HepG2 (cell line): ENCODE results near the gene TBX6. TPM values are rescaled to one million over a fixed set of nuclear protein-coding genes. Genes with fewer than 3 reads are reported as not detected.

Experiments
- ISX ChIP-seq: sonication (generic); formaldehyde crosslinking; conservative IDR thresholded peaks from 2 replicates; pipeline ENCODE4 v1.5.0; 2020; ENCODE audit warnings: missing genetic modification reagents
- KLF11 ChIP-seq: IDR thresholded peaks from 2 replicates; pipeline ENCODE4 v1.6.1; 2016; ENCODE audit warnings: missing compliant biosample characterization
- MATR3 ChIP-seq: sonication (generic); formaldehyde crosslinking; IDR thresholded peaks from 2 replicates; pipeline ENCODE4 v1.4.0; 2020; ENCODE audit warnings: missing genetic modification reagents
- MEIS2 ChIP-seq: sonication (generic); formaldehyde crosslinking; IDR thresholded peaks from 2 replicates; pipeline ENCODE4 v1.9.0; 2021; ENCODE audit warnings: mild to moderate bottlenecking, missing genetic modification reagents
- MTF1 ChIP-seq: sonication (generic); formaldehyde crosslinking; IDR thresholded peaks from 2 replicates; pipeline ENCODE4 v1.5.0; 2020; ENCODE audit warnings: missing genetic modification reagents
- NCOA1 ChIP-seq: sonication (generic); formaldehyde crosslinking; IDR thresholded peaks from 2 replicates; pipeline ENCODE4 v1.9.0; 2021; ENCODE audit warnings: missing genetic modification reagents
- NFE2 ChIP-seq: sonication (generic); formaldehyde crosslinking; IDR thresholded peaks from 2 replicates; pipeline ENCODE4 v1.4.0; 2020; ENCODE audit warnings: missing genetic modification reagents
- RFX3 ChIP-seq: IDR thresholded peaks from 2 replicates; pipeline ENCODE4 v1.6.1; 2016; ENCODE audit warnings: missing biosample characterization, missing genetic modification reagents
- SNAPC4 ChIP-seq: sonication (generic); formaldehyde crosslinking; IDR thresholded peaks from 2 replicates; pipeline ENCODE4 v1.4.0; 2020; ENCODE audit warnings: mild to moderate bottlenecking, missing genetic modification reagents
- SRF ChIP-seq: IDR thresholded peaks from 2 replicates; pipeline ENCODE4 v1.6.1; 2011; ENCODE audit warnings: mild to moderate bottlenecking, low read depth, low read length, moderate library complexity
- STAT5B ChIP-seq: sonication (generic); formaldehyde crosslinking; IDR thresholded peaks from 2 replicates; pipeline ENCODE4 v1.4.0; 2020; ENCODE audit warnings: missing genetic modification reagents
- TOE1 ChIP-seq: sonication (generic); formaldehyde crosslinking; IDR thresholded peaks from 2 replicates; pipeline ENCODE4 v1.4.0; 2020; ENCODE audit warnings: mild to moderate bottlenecking, missing genetic modification reagents
- ZNF10 ChIP-seq: sonication (generic); formaldehyde crosslinking; IDR thresholded peaks from 2 replicates; pipeline ENCODE4 v1.4.0; 2020; ENCODE audit warnings: mild to moderate bottlenecking, low read depth, missing genetic modification reagents, borderline replicate concordance
- ZNF101 ChIP-seq: sonication (generic); formaldehyde crosslinking; IDR thresholded peaks from 2 replicates; pipeline ENCODE4 v1.4.0; 2020; ENCODE audit warnings: mild to moderate bottlenecking, low read depth, missing genetic modification reagents, borderline replicate concordance
- ZNF343 ChIP-seq: sonication (generic); formaldehyde crosslinking; IDR thresholded peaks from 2 replicates; pipeline ENCODE4 v1.4.0; 2020; ENCODE audit warnings: mild to moderate bottlenecking, missing genetic modification reagents
- ZNF510 ChIP-seq: sonication (generic); formaldehyde crosslinking; IDR thresholded peaks from 2 replicates; pipeline ENCODE4 v1.4.0; 2020; ENCODE audit warnings: low read depth, mild to moderate bottlenecking, missing genetic modification reagents
- ZNF549 ChIP-seq: sonication (generic); formaldehyde crosslinking; IDR thresholded peaks from 2 replicates; pipeline ENCODE4 v1.5.0; 2020; ENCODE audit warnings: missing genetic modification reagents
- ZNF710 ChIP-seq: sonication (generic); formaldehyde crosslinking; IDR thresholded peaks from 2 replicates; pipeline ENCODE4 v1.5.0; 2020; ENCODE audit warnings: mild to moderate bottlenecking, missing genetic modification reagents, borderline replicate concordance
- ZNF713 ChIP-seq: sonication (generic); formaldehyde crosslinking; IDR thresholded peaks from 2 replicates; pipeline ENCODE4 v1.4.0; 2020; ENCODE audit warnings: mild to moderate bottlenecking, missing genetic modification reagents
- ZNF800 ChIP-seq: sonication (generic); formaldehyde crosslinking; IDR thresholded peaks from 2 replicates; pipeline ENCODE4 v1.4.0; 2020; ENCODE audit warnings: missing genetic modification reagents
- ZSCAN25 ChIP-seq: sonication (generic); formaldehyde crosslinking; IDR thresholded peaks from 2 replicates; pipeline ENCODE4 v1.8.0; 2022; ENCODE audit warnings: mild to moderate bottlenecking, missing genetic modification reagents
- polyA plus RNA-seq, 8 experiments: library from polyadenylated mRNA; depleted of rRNA in 3 of 8; stranded (reverse) in 7 of 8; unstranded in 1 of 8; fragments of >200 nt; fragmentation: Illumina TruSeq in 4 of 8; extraction: Trizol in 4 of 8; gene quantifications; 2 replicates each; pipeline versions ENCODE4 v1.2.1 to v1.2.3, GENCODE V29; 2011 to 2016; ENCODE audit warnings: low read depth in 4 of 8, missing spikeins in 1 of 8, mixed read lengths in 1 of 8; ENCODE audit not compliant: insufficient read depth in 1 of 8
- total RNA-seq, 5 experiments: library from RNA; depleted of rRNA; stranded (reverse); fragments of >200 nt; fragmentation: Illumina TruSeq; extraction: Trizol; gene quantifications; 2 replicates each; pipeline ENCODE4 v1.2.3, GENCODE V29; 2016; ENCODE audit warnings: low read depth in 1 of 5
- TF ChIP-seq, protein P1 (sequence below): IDR thresholded peaks from 2 replicates; pipeline ENCODE4 v1.6.1; 2016; ENCODE audit warnings: low read depth, control low read depth

TBX6 gene
- total and polyA plus RNA-seq, 2 of the 13 experiments (the other 11 are each of a cell fraction or from before 2014, with no cell fraction given) = 0.24 to 0.42 TPM

- peak; percentile 79; the same call in 1 of the 2 replicates for TF ChIP-seq NCOA1
- no peak for TF ChIP-seq TOE1 (CRISPR knock-in tag)
- no peak for TF ChIP-seq RFX3 (CRISPR knock-in tag)
- no peak for TF ChIP-seq ZNF10 (CRISPR knock-in tag)
- TF ChIP-seq ZNF510 (CRISPR knock-in tag) = peak; percentile 87; the same call in 1 of the 2 replicates
- TF ChIP-seq ZNF343 = peak; percentile 57; the same call in 1 of the 2 replicates
- TF ChIP-seq ZNF549 (CRISPR knock-in tag) = no peak
- no peak for TF ChIP-seq STAT5B (CRISPR knock-in tag)
- TF ChIP-seq ZNF713 = no peak
- no peak for TF ChIP-seq SRF
- no peak for TF ChIP-seq KLF11 (CRISPR knock-in tag)
- no peak for TF ChIP-seq ZNF101
- TF ChIP-seq ZNF800 (CRISPR knock-in tag) = no peak
- TF ChIP-seq MTF1 (CRISPR knock-in tag) = no peak
- TF ChIP-seq NFE2 (CRISPR knock-in tag) = peak; percentile 41; the same call in 1 of the 2 replicates
- 0 out of 2 replicates have a peak, but pooled peaks have one; percentile 18 for TF ChIP-seq ISX (CRISPR knock-in tag)
- TF ChIP-seq MATR3 (CRISPR knock-in tag) = no peak
- TF ChIP-seq, protein P1, sequence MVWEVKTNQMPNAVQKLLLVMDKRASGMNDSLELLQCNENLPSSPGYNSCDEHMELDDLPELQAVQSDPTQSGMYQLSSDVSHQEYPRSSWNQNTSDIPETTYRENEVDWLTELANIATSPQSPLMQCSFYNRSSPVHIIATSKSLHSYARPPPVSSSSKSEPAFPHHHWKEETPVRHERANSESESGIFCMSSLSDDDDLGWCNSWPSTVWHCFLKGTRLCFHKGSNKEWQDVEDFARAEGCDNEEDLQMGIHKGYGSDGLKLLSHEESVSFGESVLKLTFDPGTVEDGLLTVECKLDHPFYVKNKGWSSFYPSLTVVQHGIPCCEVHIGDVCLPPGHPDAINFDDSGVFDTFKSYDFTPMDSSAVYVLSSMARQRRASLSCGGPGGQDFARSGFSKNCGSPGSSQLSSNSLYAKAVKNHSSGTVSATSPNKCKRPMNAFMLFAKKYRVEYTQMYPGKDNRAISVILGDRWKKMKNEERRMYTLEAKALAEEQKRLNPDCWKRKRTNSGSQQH (CRISPR knock-in tag) = no peak
- TF ChIP-seq ZNF710 (CRISPR knock-in tag) = no peak
- TF ChIP-seq SNAPC4 (CRISPR knock-in tag) = no peak
- no peak for TF ChIP-seq ZSCAN25 (CRISPR knock-in tag)
- 0 out of 2 replicates have a peak, but pooled peaks have one; percentile 15 for TF ChIP-seq MEIS2 (CRISPR knock-in tag)
Observed at GRCh38 chr16:30076276-30076791, 15.4 kb downstream of the TBX6 start (continued).
